Stimulated activated CD4-positive, alpha-beta T cell treated with anti-CD3 and anti-CD28 coated beads, Interleukin-2, amount 100 ng/mL, for 48 hours (primary cell): ENCODE data around the gene FAM163B.
"Not testable (repeated sequence)": the region's sequence is repeated elsewhere in the genome, so short reads cannot be mapped to it uniquely, and the experiment has no call there.

Experiments used
- DNase-seq, 2 donors: peaks; one replicate each; pipeline ENCODE4 v3.0.0-alpha.2; 2020

The FAM163B gene

DNA sequence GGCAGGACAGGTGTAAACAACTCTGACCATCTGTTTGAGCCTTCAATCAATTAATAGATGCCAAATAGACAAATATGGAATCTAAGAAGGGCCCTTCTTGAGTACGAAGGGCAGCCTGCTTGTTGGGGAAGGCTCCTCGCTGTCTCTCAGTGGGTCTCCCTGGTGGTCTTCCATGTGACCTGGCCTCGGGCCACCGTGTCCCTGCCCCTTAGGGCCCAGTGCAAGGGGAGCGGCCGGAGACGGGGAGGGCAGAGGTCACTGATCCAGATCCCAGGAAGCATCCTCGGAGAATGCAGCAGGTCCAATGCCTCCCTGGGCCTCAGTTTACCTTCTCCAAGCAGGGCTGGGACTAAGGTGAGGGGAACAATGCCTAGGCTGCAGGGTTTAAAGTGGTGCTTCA, 29.5 kb upstream of the FAM163B start:
- no peak for DNase-seq

GRCh38 chr9:133638076-133638475, 28.9 kb upstream of the FAM163B start:
- no peak for DNase-seq

- no peak for DNase-seq
These were observed 28.4 kb upstream of the FAM163B start for GRCh38 chr9:133637451-133638055.

DNA sequence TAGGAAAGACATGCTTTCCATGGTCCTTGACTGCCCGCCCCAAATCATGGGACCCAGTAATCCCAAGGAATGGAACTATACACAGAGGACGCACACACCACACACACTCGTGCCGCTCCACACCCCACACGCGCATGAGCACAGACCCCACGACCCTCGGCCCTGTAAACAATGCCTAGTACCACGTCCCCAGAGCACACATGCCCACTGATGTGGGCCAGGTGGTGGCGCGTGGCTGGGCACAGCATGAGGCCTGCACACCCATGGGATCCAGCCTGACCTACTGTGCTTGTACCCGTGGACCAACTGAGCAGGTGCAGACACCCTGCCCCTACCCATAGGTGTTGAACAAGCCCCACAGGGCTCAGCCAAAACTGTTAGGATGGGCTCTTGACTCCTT, 27.7 kb upstream of the FAM163B start:
- no peak for DNase-seq

DNA sequence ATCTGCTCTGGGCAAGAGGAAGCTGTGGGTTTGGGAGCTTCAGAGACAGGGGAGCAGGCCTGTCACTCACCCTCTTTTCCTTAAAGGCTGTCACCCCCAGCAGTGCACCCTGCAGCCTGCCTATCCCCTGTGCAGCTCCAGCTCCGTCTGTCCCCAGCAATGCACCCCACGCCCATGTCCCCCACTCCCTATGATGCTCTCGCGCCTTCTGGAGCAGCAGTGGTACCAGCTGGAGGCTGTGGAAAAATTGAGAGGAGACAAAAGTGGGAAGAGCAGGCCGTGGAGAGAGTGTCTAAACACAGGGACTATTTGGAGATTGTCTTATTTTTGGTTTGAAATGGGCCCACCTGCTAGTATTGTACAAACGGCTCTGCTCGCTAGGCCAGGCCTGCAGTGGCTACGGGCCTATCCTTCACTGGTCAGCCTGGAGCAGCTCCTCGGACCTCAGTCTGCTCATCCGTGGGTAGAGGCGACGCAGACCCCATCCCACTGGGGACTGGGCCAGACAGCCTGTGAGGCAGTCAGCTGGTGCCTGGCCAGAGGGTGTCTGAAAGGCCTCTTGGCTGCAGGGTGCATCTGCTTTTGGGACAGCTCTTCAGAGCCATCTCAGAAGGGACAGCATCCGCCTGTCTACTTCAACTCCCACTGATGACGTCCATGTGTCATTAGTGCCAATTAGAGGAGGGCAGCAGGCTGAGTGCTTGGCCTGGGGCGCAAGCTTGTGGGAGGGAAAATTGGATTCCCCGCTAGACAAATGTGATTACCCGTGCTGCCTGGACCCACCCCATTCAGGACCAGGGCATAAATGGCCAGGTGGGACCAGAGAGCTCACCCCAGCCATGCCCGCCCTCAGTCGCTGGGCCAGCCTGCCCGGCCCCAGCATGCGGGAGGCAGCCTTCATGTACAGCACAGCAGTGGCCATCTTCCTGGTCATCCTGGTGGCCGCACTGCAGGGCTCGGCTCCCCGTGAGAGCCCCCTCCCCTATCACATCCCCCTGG, 26.6 kb upstream of the FAM163B start, which contains the start of gene DBH:
Gene DBH, plus strand, starts transcription at position 831 of the 999 bp plus-strand sequence. Its CDS starts 9 bp downstream, at position 840.
- DNase-seq, result no peak

GRCh38 chr9:133635098-133635497, 25.9 kb upstream of the FAM163B start:
- no peak for DNase-seq

DNA sequence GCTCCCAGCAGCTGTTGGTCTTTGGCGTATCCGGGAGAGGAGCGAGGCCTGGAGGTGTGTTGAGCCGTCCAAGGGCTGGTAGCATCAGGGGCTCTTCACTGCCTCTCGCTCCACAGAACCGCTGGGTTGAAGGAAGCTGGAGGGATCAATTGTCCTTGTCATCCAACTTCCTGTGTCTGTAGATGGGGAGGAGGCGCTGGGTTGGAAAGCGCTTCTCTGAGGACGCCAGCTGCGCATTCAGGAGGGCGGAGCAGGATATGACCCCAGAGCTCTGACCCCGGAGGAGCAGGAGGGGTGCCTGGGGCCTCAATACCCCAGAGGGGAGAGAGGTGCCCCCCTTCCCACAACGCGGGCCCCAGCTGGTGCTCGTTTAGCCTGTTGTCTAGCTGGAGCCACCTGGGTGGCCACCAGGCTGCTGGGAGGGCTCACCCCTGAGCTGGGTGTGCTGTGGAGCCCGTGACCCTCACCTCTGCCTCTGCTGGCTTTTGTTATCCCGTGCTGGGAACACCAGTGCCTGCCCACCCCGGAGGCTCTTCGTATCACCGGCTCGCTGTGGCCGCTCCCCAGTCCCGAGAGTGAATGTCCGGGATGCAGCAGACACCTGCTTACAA, 25.0 kb upstream of the FAM163B start:
- no peak for DNase-seq

DNA sequence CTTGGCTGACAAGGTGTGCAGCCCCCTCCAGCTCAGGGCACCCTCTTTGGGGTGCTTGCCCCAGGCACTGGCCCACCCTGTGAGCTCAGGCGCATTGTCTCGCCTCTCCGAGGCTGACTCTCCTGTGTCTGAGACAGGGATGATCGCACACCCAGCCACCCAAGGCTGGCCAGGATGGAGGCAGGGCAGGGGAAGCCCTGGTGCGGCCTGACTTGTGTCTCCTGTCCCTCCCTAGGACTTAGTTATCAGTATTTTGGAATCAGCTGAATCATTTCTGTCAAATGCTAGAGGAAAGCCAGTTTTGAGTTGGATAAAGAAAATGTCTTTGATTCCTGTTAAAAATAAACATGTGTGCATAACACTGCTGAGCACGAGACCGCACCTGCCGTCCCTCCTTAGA, 24.5 kb upstream of the FAM163B start:
- no peak for DNase-seq

DNA sequence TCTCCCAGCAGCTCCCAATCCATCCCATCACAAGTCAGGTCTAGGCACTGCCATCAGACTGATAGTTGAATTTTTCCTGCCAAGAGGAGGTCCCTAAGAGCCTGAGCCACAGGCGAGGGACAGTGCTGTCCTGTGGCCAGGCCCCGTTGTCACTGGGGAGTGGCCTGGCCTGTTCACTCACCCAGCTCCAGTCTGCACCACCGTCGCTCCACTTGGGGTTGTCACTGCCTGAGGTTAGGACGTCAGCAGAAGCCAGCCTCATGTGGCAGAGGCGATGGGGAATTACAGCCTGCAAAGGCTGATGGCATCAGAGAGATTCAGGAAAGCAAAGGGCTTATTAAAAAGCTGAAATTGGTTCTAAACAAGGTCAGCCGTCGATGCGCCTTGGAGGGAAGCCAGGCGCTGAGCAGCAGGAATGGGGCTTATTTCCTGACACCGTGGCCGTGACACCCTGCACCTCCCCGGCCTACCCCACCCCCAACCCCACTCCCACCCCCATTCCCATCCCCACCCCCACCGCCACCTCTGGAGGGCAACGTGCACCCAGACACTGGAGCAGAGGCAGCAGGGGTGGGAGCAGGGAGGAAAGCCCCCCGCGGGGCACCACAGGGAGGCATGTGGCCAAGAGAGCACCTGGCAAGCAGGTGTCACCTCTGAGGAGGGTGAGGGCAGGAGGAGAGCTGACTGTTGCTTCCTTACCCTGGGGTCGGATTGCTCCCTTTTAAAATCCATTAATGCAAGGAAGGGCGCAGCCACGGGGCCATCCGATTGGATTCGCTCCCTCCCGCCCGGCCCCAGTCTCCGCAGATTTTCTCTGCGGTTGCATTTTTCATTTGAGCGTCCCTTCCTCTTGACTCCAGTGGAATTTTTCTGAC, 23.9 kb upstream of the FAM163B start:
- no peak for DNase-seq

GRCh38 chr9:133631111-133631510, 21.9 kb upstream of the FAM163B start:
- no peak for DNase-seq

GRCh38 chr9:133629221-133630110, 20.3 kb upstream of the FAM163B start:
- DNase-seq, result no peak

GRCh38 chr9:133628766-133629165, 19.6 kb upstream of the FAM163B start:
- no peak for DNase-seq

DNA sequence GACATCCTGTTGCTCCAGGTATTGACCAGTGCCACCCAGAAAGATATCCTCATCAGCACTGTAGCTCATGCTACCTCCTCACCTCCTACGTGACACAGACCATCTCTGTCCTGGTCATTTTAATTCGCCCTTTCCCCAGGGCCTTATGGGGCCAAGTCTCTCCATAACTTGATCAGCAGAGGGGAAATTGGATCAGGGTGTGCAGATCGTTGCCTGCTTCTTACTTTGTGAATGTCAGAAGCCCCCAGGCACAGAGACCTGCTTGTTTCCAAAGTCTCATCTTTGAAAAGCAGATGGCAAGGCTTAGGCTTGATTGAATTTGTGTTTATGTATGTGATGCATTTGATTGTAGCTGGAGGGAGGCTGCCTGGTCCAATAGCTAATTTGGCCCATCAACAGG, 18.2 kb upstream of the FAM163B start:
- no peak for DNase-seq

DNA sequence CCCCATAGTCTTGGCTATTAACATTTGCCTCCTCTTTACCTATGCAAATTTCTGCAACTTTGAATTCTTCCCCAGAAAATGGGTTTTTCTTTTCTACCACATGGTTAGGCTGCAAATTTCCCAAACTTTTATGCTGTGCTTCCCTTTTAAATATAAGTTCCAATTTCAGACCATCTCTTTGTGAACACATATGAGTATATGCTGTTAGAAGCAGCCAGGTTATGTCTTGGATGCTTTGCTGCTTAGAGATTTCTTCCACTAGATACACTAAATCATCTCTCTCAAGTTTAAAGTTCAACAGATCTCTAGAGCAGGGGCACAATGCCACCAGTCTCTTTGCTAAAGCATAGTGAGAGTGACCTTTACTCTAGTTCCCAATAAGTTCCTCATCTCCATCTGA, 16.8 kb upstream of the FAM163B start:
- not testable (repeated sequence) for DNase-seq

- no peak for DNase-seq
These were observed 13.4 kb upstream of the FAM163B start for GRCh38 chr9:133622555-133622954.

GRCh38 chr9:133621725-133622267, 12.6 kb upstream of the FAM163B start:
- no peak for DNase-seq

GRCh38 chr9:133619791-133620190, 10.6 kb upstream of the FAM163B start:
- peak; percentile 18 to 19 for DNase-seq

GRCh38 chr9:133618726-133619125, 9.5 kb upstream of the FAM163B start:
- no peak for DNase-seq

- DNase-seq, result no peak
These were observed 7.6 kb upstream of the FAM163B start for GRCh38 chr9:133616643-133617405.

GRCh38 chr9:133615606-133616188, 6.5 kb upstream of the FAM163B start:
- no peak for DNase-seq
